GM23338 (cell line): Measurements from ENCODE around the gene MLPH. TPM values are rescaled to one million over a fixed set of nuclear protein-coding genes. Genes with fewer than 3 reads are reported as not detected.

Source experiments
- ATAC-seq: fragments of 200-7000 bp; cut with Tn5 transposase; 3 replicates; pipeline ENCODE4 v1.9.1; 2020
- DNase-seq: peaks from one replicate; pipeline ENCODE4 v3.0.0-alpha.2; 2015; ENCODE audit warnings: low spot score
- H2AFZ ChIP-seq: fragments of 200-600 bp; sonication (generic); 2 replicates; pipeline ENCODE4 v1.8.0; 2016; ENCODE audit warnings: antibody characterized with exemption, mild to moderate bottlenecking, moderate library complexity
- H3F3A ChIP-seq: fragments of 200-600 bp; sonication (generic); replicated peaks from 2 replicates; pipeline ENCODE4 v1.8.0; 2017; ENCODE audit warnings: antibody characterized with exemption, mixed run types, low read depth
- H3K27ac ChIP-seq: fragments of 200-600 bp; sonication (generic); 2 replicates; pipeline ENCODE4 v1.6.1; 2016; ENCODE audit warnings: low read depth
- H3K27me3 ChIP-seq: fragments of 200-600 bp; sonication (generic); 2 replicates; pipeline ENCODE4 v1.8.0; 2016; ENCODE audit warnings: mild to moderate bottlenecking, mixed run types, moderate library complexity; ENCODE audit not compliant: insufficient read depth
- H3K36me3 ChIP-seq: fragments of 200-600 bp; sonication (generic); 2 replicates; pipeline ENCODE4 v1.8.0; 2016; ENCODE audit warnings: mild to moderate bottlenecking; ENCODE audit not compliant: insufficient read depth
- H3K4me1 ChIP-seq: fragments of 200-600 bp; sonication (generic); 2 replicates; pipeline ENCODE4 v1.8.0; 2016; ENCODE audit warnings: mild to moderate bottlenecking, moderate library complexity; ENCODE audit not compliant: insufficient read depth
- H3K4me2 ChIP-seq: fragments of 200-600 bp; sonication (generic); 2 replicates; pipeline ENCODE4 v1.7.1; 2017; ENCODE audit warnings: mixed run types
- H3K4me3 ChIP-seq: fragments of 200-600 bp; sonication (generic); 2 replicates; pipeline ENCODE4 v1.6.1; 2016; ENCODE audit warnings: mixed run types
- H3K79me2 ChIP-seq: fragments of 200-600 bp; sonication (generic); replicated peaks from 2 replicates; pipeline ENCODE4 v1.8.0; 2017; ENCODE audit warnings: mild to moderate bottlenecking; ENCODE audit not compliant: insufficient read depth
- H3K9me2 ChIP-seq: fragments of 200-600 bp; sonication (generic); 2 replicates; pipeline ENCODE4 v1.8.0; 2017; ENCODE audit not compliant: insufficient read depth
- H4K20me1 ChIP-seq: fragments of 200-600 bp; sonication (generic); replicated peaks from 2 replicates; pipeline ENCODE4 v1.8.0; 2017; ENCODE audit warnings: mild to moderate bottlenecking; ENCODE audit not compliant: insufficient read depth
- H3K27ac Mint-ChIP-seq: 2 replicates; pipeline ENCODE4 v1.8.0; 2020; ENCODE audit warnings: inconsistent platforms, mild to moderate bottlenecking, moderate library complexity, mixed read lengths
- H3K27me3 Mint-ChIP-seq: 3 replicates; pipeline ENCODE4 v1.8.0; 2022; ENCODE audit warnings: low read depth, mild to moderate bottlenecking, moderate library complexity, mixed read lengths, inconsistent platforms; ENCODE audit not compliant: insufficient read depth, poor library complexity
- H3K36me3 Mint-ChIP-seq: 3 replicates; pipeline ENCODE4 v1.8.0; 2021; ENCODE audit warnings: low read depth, mild to moderate bottlenecking, inconsistent platforms, moderate library complexity, mixed read lengths
- H3K4me1 Mint-ChIP-seq: 3 replicates; pipeline ENCODE4 v1.8.0; 2020; ENCODE audit warnings: mild to moderate bottlenecking, inconsistent platforms, mixed read lengths
- H3K4me3 Mint-ChIP-seq: 3 replicates; pipeline ENCODE4 v1.8.0; 2021; ENCODE audit warnings: moderate library complexity, mild to moderate bottlenecking, inconsistent platforms, mixed read lengths
- H3K9me3 Mint-ChIP-seq: 3 replicates; pipeline ENCODE4 v1.8.0; 2020; ENCODE audit warnings: moderate library complexity, mild to moderate bottlenecking, inconsistent platforms, mixed read lengths
- CREB1 ChIP-seq: fragments of 250-450 bp; sonication (Bioruptor Pico); IDR thresholded peaks from 2 replicates; pipeline ENCODE4 v1.5.0; 2020; ENCODE audit warnings: low read depth, mild to moderate bottlenecking, moderate library complexity
- EZH2 ChIP-seq: fragments of 200-600 bp; sonication (generic); IDR thresholded peaks from one replicate; pipeline ENCODE4 v1.8.0; 2017; ENCODE audit warnings: antibody characterized with exemption, mild to moderate bottlenecking, low read depth; ENCODE audit not compliant: unreplicated experiment
- EZH2phosphoT487 ChIP-seq: fragments of 200-600 bp; sonication (generic); IDR thresholded peaks from one replicate; pipeline ENCODE4 v1.8.1; 2018; ENCODE audit warnings: antibody characterized with exemption; ENCODE audit not compliant: unreplicated experiment
- JUNB ChIP-seq: IDR thresholded peaks from one replicate; pipeline ENCODE4 v1.6.1; 2016; ENCODE audit warnings: antibody characterized with exemption; ENCODE audit not compliant: unreplicated experiment
- NANOG ChIP-seq: IDR thresholded peaks from 2 replicates; pipeline ENCODE4 v1.6.1; 2016; ENCODE audit warnings: antibody characterized with exemption, borderline replicate concordance
- POLR2AphosphoS5 ChIP-seq: IDR thresholded peaks from 2 replicates; pipeline ENCODE4 v1.6.1; 2016; ENCODE audit warnings: antibody characterized with exemption, low read depth
- STAT1 ChIP-seq: IDR thresholded peaks from one replicate; pipeline ENCODE4 v1.6.1; 2016; ENCODE audit warnings: antibody characterized with exemption; ENCODE audit not compliant: unreplicated experiment
- ZNF114 ChIP-seq: fragments of 250-450 bp; sonication (Bioruptor Pico); IDR thresholded peaks from 2 replicates; pipeline ENCODE4 v1.5.0; 2020; ENCODE audit warnings: mild to moderate bottlenecking, moderate library complexity
- ZNF331 ChIP-seq: fragments of 250-450 bp; sonication (Bioruptor Pico); IDR thresholded peaks from 2 replicates; pipeline ENCODE4 v1.5.0; 2020; ENCODE audit warnings: low read depth, mild to moderate bottlenecking, moderate library complexity
- polyA plus RNA-seq: library from polyadenylated mRNA; unstranded; fragments of >200 nt; fragmentation: Nextera tagmentation; extraction: Ambion mirVana; gene quantifications from 2 replicates; pipeline ENCODE4 v1.2.1, GENCODE V29; 2016
- total RNA-seq: library from RNA; depleted of rRNA; stranded (reverse); fragments of >200 nt; shearing (Covaris generic); gene quantifications from 2 replicates; pipeline ENCODE4 v1.2.3, GENCODE V29; 2014
- TF ChIP-seq, protein P1 (sequence below): IDR thresholded peaks from 2 replicates; pipeline ENCODE4 v1.6.1; 2016; ENCODE audit warnings: antibody characterized with exemption
- TF ChIP-seq, protein P2 (sequence below): IDR thresholded peaks from one replicate; pipeline ENCODE4 v1.6.1; 2018; ENCODE audit warnings: antibody characterized with exemption; ENCODE audit not compliant: unreplicated experiment
- TF ChIP-seq, protein P3 (sequence below): fragments of 250-450 bp; sonication (Bioruptor Pico); IDR thresholded peaks from 2 replicates; pipeline ENCODE4 v1.5.0; 2020; ENCODE audit warnings: mild to moderate bottlenecking, moderate library complexity
- TF ChIP-seq, protein P4 (sequence below), 2 experiments: fragments of 200-600 bp in 1 of 2; sonication (generic) in 1 of 2; conservative IDR thresholded peaks; 2 replicates each; pipeline versions ENCODE4 v1.5.1 to v1.6.1; 2016 to 2017; ENCODE audit warnings: antibody characterized with exemption in 2 of 2, low read depth in 2 of 2, mild to moderate bottlenecking in 2 of 2, moderate library complexity in 1 of 2

Gene MLPH
- total and polyA plus RNA-seq, 2 experiments from 2014 or later, result 13.6 to 16.5 TPM

DNA sequence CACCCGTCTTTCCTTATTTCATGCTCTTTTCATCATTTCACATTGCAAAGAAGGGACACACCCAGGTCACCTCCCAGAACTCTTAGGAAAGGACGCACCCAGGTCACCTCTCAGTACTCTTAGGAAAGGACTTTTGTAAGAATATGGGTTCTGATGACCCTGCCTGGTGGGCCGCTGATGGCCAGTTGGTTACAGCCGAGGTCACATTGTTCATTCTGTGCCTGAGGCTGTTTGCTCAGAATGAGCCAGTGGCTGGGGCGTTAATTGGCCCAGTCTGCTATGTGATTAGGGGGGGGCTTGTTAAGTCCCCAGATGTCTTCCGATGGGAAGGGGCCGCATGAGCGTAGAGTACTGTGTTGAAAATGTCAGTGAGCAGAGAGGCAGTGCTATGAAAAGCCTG lies 9.4 kb downstream of the MLPH start:
- no peak overlapping the region for H3K4me2 ChIP-seq
- no peaks in the 10 kb centered on the region for H3F3A ChIP-seq
- Mint-ChIP-seq H3K27me3 (peaks cover 5% of the 10 kb centered on the region), H3K27ac (no peak overlapping the region), H3K4me1 (peaks cover 25% of the 10 kb centered on the region), H3K9me3 (peaks cover 16% of the 10 kb centered on the region), H3K4me3 (no peak overlapping the region), H3K36me3 (peaks cover 37% of the 10 kb centered on the region)
- no peak for DNase-seq
- no peaks in the 10 kb centered on the region for H3K9me2 ChIP-seq
- no peak overlapping the region for H3K27ac ChIP-seq
- no peak overlapping the region for H3K4me3 ChIP-seq
- ATAC-seq, result no peak
- H4K20me1 ChIP-seq, result no peaks in the 10 kb centered on the region
- H3K4me1 ChIP-seq, result peaks cover 2% of the 10 kb centered on the region
- no peak overlapping the region for H2AFZ ChIP-seq
- no peaks in the 10 kb centered on the region for H3K79me2 ChIP-seq
- TF ChIP-seq ZNF114 (CRISPR knock-in tag) (no peak), EZH2 (no peak), CREB1 (no peak), EZH2phosphoT487 (no peak), NANOG (no peak), ZNF331 (no peak), JUNB (no peak), POLR2AphosphoS5 (no peak), STAT1 (no peak)
- TF ChIP-seq, protein P1, sequence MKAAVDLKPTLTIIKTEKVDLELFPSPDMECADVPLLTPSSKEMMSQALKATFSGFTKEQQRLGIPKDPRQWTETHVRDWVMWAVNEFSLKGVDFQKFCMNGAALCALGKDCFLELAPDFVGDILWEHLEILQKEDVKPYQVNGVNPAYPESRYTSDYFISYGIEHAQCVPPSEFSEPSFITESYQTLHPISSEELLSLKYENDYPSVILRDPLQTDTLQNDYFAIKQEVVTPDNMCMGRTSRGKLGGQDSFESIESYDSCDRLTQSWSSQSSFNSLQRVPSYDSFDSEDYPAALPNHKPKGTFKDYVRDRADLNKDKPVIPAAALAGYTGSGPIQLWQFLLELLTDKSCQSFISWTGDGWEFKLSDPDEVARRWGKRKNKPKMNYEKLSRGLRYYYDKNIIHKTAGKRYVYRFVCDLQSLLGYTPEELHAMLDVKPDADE, result no peak
- TF ChIP-seq, protein P2, sequence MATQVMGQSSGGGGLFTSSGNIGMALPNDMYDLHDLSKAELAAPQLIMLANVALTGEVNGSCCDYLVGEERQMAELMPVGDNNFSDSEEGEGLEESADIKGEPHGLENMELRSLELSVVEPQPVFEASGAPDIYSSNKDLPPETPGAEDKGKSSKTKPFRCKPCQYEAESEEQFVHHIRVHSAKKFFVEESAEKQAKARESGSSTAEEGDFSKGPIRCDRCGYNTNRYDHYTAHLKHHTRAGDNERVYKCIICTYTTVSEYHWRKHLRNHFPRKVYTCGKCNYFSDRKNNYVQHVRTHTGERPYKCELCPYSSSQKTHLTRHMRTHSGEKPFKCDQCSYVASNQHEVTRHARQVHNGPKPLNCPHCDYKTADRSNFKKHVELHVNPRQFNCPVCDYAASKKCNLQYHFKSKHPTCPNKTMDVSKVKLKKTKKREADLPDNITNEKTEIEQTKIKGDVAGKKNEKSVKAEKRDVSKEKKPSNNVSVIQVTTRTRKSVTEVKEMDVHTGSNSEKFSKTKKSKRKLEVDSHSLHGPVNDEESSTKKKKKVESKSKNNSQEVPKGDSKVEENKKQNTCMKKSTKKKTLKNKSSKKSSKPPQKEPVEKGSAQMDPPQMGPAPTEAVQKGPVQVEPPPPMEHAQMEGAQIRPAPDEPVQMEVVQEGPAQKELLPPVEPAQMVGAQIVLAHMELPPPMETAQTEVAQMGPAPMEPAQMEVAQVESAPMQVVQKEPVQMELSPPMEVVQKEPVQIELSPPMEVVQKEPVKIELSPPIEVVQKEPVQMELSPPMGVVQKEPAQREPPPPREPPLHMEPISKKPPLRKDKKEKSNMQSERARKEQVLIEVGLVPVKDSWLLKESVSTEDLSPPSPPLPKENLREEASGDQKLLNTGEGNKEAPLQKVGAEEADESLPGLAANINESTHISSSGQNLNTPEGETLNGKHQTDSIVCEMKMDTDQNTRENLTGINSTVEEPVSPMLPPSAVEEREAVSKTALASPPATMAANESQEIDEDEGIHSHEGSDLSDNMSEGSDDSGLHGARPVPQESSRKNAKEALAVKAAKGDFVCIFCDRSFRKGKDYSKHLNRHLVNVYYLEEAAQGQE, result no peak
- TF ChIP-seq, protein P3, sequence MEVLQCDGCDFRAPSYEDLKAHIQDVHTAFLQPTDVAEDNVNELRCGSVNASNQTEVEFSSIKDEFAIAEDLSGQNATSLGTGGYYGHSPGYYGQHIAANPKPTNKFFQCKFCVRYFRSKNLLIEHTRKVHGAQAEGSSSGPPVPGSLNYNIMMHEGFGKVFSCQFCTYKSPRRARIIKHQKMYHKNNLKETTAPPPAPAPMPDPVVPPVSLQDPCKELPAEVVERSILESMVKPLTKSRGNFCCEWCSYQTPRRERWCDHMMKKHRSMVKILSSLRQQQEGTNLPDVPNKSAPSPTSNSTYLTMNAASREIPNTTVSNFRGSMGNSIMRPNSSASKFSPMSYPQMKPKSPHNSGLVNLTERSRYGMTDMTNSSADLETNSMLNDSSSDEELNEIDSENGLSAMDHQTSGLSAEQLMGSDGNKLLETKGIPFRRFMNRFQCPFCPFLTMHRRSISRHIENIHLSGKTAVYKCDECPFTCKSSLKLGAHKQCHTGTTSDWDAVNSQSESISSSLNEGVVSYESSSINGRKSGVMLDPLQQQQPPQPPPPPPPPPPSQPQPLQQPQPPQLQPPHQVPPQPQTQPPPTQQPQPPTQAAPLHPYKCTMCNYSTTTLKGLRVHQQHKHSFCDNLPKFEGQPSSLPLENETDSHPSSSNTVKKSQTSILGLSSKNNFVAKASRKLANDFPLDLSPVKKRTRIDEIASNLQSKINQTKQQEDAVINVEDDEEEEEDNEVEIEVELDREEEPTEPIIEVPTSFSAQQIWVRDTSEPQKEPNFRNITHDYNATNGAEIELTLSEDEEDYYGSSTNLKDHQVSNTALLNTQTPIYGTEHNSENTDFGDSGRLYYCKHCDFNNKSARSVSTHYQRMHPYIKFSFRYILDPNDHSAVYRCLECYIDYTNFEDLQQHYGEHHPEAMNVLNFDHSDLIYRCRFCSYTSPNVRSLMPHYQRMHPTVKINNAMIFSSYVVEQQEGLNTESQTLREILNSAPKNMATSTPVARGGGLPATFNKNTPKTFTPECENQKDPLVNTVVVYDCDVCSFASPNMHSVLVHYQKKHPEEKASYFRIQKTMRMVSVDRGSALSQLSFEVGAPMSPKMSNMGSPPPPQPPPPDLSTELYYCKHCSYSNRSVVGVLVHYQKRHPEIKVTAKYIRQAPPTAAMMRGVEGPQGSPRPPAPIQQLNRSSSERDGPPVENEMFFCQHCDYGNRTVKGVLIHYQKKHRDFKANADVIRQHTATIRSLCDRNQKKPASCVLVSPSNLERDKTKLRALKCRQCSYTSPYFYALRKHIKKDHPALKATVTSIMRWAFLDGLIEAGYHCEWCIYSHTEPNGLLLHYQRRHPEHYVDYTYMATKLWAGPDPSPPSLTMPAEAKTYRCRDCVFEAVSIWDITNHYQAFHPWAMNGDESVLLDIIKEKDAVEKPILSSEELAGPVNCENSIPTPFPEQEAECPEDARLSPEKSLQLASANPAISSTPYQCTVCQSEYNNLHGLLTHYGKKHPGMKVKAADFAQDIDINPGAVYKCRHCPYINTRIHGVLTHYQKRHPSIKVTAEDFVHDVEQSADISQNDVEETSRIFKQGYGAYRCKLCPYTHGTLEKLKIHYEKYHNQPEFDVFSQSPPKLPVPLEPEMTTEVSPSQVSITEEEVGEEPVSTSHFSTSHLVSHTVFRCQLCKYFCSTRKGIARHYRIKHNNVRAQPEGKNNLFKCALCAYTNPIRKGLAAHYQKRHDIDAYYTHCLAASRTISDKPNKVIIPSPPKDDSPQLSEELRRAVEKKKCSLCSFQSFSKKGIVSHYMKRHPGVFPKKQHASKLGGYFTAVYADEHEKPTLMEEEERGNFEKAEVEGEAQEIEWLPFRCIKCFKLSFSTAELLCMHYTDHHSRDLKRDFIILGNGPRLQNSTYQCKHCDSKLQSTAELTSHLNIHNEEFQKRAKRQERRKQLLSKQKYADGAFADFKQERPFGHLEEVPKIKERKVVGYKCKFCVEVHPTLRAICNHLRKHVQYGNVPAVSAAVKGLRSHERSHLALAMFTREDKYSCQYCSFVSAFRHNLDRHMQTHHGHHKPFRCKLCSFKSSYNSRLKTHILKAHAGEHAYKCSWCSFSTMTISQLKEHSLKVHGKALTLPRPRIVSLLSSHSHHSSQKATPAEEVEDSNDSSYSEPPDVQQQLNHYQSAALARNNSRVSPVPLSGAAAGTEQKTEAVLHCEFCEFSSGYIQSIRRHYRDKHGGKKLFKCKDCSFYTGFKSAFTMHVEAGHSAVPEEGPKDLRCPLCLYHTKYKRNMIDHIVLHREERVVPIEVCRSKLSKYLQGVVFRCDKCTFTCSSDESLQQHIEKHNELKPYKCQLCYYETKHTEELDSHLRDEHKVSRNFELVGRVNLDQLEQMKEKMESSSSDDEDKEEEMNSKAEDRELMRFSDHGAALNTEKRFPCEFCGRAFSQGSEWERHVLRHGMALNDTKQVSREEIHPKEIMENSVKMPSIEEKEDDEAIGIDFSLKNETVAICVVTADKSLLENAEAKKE (CRISPR knock-in tag), result no peak
- TF ChIP-seq, protein P4, sequence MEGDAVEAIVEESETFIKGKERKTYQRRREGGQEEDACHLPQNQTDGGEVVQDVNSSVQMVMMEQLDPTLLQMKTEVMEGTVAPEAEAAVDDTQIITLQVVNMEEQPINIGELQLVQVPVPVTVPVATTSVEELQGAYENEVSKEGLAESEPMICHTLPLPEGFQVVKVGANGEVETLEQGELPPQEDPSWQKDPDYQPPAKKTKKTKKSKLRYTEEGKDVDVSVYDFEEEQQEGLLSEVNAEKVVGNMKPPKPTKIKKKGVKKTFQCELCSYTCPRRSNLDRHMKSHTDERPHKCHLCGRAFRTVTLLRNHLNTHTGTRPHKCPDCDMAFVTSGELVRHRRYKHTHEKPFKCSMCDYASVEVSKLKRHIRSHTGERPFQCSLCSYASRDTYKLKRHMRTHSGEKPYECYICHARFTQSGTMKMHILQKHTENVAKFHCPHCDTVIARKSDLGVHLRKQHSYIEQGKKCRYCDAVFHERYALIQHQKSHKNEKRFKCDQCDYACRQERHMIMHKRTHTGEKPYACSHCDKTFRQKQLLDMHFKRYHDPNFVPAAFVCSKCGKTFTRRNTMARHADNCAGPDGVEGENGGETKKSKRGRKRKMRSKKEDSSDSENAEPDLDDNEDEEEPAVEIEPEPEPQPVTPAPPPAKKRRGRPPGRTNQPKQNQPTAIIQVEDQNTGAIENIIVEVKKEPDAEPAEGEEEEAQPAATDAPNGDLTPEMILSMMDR (conservative IDR thresholded peaks at IDR 0.05; ENCODE audit: low read depth in 2 of 2), result no peak
- H3K27me3 ChIP-seq, result no peaks in the 10 kb centered on the region
- H3K36me3 ChIP-seq, result peaks cover 6% of the 10 kb centered on the region; the same call in 1 of the 2 replicates
